ENCODE results near the gene AP4S1. TPM values are rescaled to one million over a fixed set of nuclear protein-coding genes. Genes with fewer than 3 reads are reported as not detected.

The AP4S1 gene
- total RNA-seq, 1 donor from 2014 or later = 24.4 TPM

GRCh38 chr14:31071151-31071550, 45.7 kb downstream of the AP4S1 start:
- H3K4me1 ChIP-seq = no peaks in the 10 kb centered on the region

DNA sequence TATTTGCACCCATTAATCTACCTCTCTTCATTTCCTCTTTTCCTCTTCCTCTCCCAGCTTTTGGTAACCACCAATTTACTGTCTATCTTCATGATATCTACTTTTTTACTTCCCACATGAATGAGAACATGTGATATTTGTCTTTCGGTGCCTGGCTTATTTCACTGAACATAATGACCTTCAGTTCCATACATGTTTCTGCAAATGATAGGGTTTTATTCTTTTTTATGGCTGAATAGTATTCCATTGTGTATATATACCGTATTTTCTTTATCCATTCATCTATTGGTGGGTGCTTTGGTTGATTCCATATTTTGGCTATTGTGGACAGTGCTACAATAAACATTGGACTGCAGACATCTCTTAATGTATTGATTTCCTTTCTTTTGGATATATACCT, 49.7 kb downstream of the AP4S1 start:
- Histone ChIP-seq H3K36me3 (no peaks in the 10 kb centered on the region), H3K27me3 (no peaks in the 10 kb centered on the region), H3K27ac (no peak overlapping the region), H4K20me1 (ENCODE audit: low read depth) (no peaks in the 10 kb centered on the region), H2AFZ (replicated peaks) (no peak overlapping the region), H3K79me2 (ENCODE audit: low read depth) (no peaks in the 10 kb centered on the region), H3K4me2 (no peak overlapping the region), H3K9me3 (ENCODE audit: low read depth) (no peaks in the 10 kb centered on the region), H3K9ac (no peak overlapping the region), H3K4me1 (no peaks in the 10 kb centered on the region), H3F3A (ENCODE audit: low read depth) (no peaks in the 10 kb centered on the region), H3K4me3 (no peak overlapping the region)
- H3K27me3 Mint-ChIP-seq (ENCODE audit: insufficient read depth, low read depth) = no peaks in the 10 kb centered on the region
- H3K27ac Mint-ChIP-seq = no peak overlapping the region
- TF ChIP-seq EZH2 (IDR thresholded peaks at IDR 0.05) = no peak
- TF ChIP-seq, protein P1, sequence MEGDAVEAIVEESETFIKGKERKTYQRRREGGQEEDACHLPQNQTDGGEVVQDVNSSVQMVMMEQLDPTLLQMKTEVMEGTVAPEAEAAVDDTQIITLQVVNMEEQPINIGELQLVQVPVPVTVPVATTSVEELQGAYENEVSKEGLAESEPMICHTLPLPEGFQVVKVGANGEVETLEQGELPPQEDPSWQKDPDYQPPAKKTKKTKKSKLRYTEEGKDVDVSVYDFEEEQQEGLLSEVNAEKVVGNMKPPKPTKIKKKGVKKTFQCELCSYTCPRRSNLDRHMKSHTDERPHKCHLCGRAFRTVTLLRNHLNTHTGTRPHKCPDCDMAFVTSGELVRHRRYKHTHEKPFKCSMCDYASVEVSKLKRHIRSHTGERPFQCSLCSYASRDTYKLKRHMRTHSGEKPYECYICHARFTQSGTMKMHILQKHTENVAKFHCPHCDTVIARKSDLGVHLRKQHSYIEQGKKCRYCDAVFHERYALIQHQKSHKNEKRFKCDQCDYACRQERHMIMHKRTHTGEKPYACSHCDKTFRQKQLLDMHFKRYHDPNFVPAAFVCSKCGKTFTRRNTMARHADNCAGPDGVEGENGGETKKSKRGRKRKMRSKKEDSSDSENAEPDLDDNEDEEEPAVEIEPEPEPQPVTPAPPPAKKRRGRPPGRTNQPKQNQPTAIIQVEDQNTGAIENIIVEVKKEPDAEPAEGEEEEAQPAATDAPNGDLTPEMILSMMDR (IDR thresholded peaks at IDR 0.05) = no peak
- TF ChIP-seq EZH2phosphoT487 (IDR thresholded peaks at IDR 0.05) = no peak
- H3K4me3 Mint-ChIP-seq = no peak overlapping the region
- peaks cover 12% of the 10 kb centered on the region for H3K36me3 Mint-ChIP-seq
- H3K9me3 Mint-ChIP-seq = no peaks in the 10 kb centered on the region
- no peak for DNase-seq (ENCODE audit: low spot score)
- no peaks in the 10 kb centered on the region for H3K4me1 Mint-ChIP-seq

More at GRCh38 chr14:31071151-31071550, 45.7 kb downstream of the AP4S1 start:
- Histone ChIP-seq H2AFZ (replicated peaks) (no peak overlapping the region), H3K27me3 (no peaks in the 10 kb centered on the region), H3K36me3 (no peaks in the 10 kb centered on the region), H3K27ac (no peak overlapping the region), H3K4me2 (no peak overlapping the region), H3K79me2 (ENCODE audit: low read depth) (no peaks in the 10 kb centered on the region), H3K9me3 (ENCODE audit: low read depth) (no peaks in the 10 kb centered on the region), H3K4me3 (no peak overlapping the region), H3F3A (ENCODE audit: low read depth) (no peaks in the 10 kb centered on the region), H4K20me1 (ENCODE audit: low read depth) (no peaks in the 10 kb centered on the region), H3K9ac (no peak overlapping the region)
- no peak for TF ChIP-seq EZH2 (IDR thresholded peaks at IDR 0.05)
- TF ChIP-seq EZH2phosphoT487 (IDR thresholded peaks at IDR 0.05) = no peak
- TF ChIP-seq, protein P1 (IDR thresholded peaks at IDR 0.05) = no peak
- no peak overlapping the region for H3K27ac Mint-ChIP-seq
- H3K4me3 Mint-ChIP-seq = no peak overlapping the region
- H3K4me1 Mint-ChIP-seq = no peaks in the 10 kb centered on the region
- H3K36me3 Mint-ChIP-seq = peaks cover 16% of the 10 kb centered on the region
- no peaks in the 10 kb centered on the region for H3K9me3 Mint-ChIP-seq
- no peaks in the 10 kb centered on the region for H3K27me3 Mint-ChIP-seq (ENCODE audit: insufficient read depth, low read depth)
- DNase-seq (ENCODE audit: low spot score) = no peak

GRCh38 chr14:31078766-31079165, 53.3 kb downstream of the AP4S1 start:
- Histone ChIP-seq H3K9me3 (ENCODE audit: low read depth) (no peaks in the 10 kb centered on the region), H3K4me2 (no peak overlapping the region), H3K9ac (no peak overlapping the region), H3K27me3 (no peaks in the 10 kb centered on the region), H3K36me3 (no peaks in the 10 kb centered on the region), H2AFZ (replicated peaks) (no peak overlapping the region), H3F3A (ENCODE audit: low read depth) (no peaks in the 10 kb centered on the region), H3K4me1 (peaks cover 2% of the 10 kb centered on the region), H4K20me1 (ENCODE audit: low read depth) (no peaks in the 10 kb centered on the region), H3K27ac (no peak overlapping the region), H3K79me2 (ENCODE audit: low read depth) (no peaks in the 10 kb centered on the region), H3K4me3 (no peak overlapping the region)
- TF ChIP-seq EZH2 (IDR thresholded peaks at IDR 0.05) (no peak), EZH2phosphoT487 (IDR thresholded peaks at IDR 0.05) (no peak)
- Mint-ChIP-seq H3K36me3 (peaks cover 8% of the 10 kb centered on the region), H3K4me3 (no peak overlapping the region), H3K27ac (no peak overlapping the region), H3K9me3 (no peaks in the 10 kb centered on the region), H3K4me1 (no peaks in the 10 kb centered on the region), H3K27me3 (ENCODE audit: insufficient read depth, low read depth) (peaks cover 2% of the 10 kb centered on the region)
- DNase-seq (ENCODE audit: low spot score) = no peak

DNA sequence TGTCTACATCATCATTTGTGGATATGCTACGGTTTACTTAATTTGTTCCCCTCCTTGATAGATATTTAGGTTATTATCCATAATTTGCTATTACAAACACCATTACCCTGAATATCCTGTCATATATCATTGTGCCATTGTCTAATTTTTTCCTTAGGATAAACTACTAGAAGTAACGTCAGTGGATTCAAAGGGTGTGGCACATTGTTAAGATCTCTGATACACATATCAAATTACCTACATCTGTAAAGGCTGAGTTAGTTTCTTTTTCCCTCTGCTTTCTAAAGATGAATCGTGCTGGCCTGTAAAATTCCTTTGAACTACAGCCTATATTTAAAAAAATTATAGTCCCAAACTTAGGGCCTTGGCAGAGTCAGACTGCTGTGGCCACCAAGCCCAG, 54.6 kb downstream of the AP4S1 start:
- H3K9me3 Mint-ChIP-seq = no peaks in the 10 kb centered on the region
- H3K4me1 Mint-ChIP-seq = no peaks in the 10 kb centered on the region
- Histone ChIP-seq H3K36me3 (no peaks in the 10 kb centered on the region), H2AFZ (replicated peaks) (no peak overlapping the region), H3K27me3 (no peaks in the 10 kb centered on the region), H3K9ac (no peak overlapping the region), H3K9me3 (ENCODE audit: low read depth) (no peaks in the 10 kb centered on the region), H3K4me1 (peaks cover 6% of the 10 kb centered on the region), H4K20me1 (ENCODE audit: low read depth) (no peaks in the 10 kb centered on the region), H3K4me3 (no peak overlapping the region), H3K27ac (no peak overlapping the region), H3K4me2 (no peak overlapping the region), H3F3A (ENCODE audit: low read depth) (no peaks in the 10 kb centered on the region), H3K79me2 (ENCODE audit: low read depth) (no peaks in the 10 kb centered on the region)
- H3K27me3 Mint-ChIP-seq (ENCODE audit: insufficient read depth, low read depth) = peaks cover 2% of the 10 kb centered on the region
- H3K36me3 Mint-ChIP-seq = peaks cover 6% of the 10 kb centered on the region
- no peak for DNase-seq (ENCODE audit: low spot score)
- TF ChIP-seq EZH2phosphoT487 (IDR thresholded peaks at IDR 0.05) (no peak), EZH2 (IDR thresholded peaks at IDR 0.05) (no peak)
- TF ChIP-seq, protein P1 (IDR thresholded peaks at IDR 0.05) = no peak
- no peak overlapping the region for H3K27ac Mint-ChIP-seq
- no peak overlapping the region for H3K4me3 Mint-ChIP-seq
